Heart left ventricle (tissue), 16 donors: Measurements from ENCODE around the gene ZNF77. TPM values are rescaled to one million over a fixed set of nuclear protein-coding genes. Genes with fewer than 3 reads are reported as not detected.

Source experiments
- ATAC-seq, 4 donors: fragments of 200-7000 bp; cut with Tn5 transposase; one replicate each; pipeline ENCODE4 v1.9.1; 2020 to 2022; ENCODE audit warnings: moderate library complexity in 4 of 4, mild to moderate bottlenecking in 3 of 4, moderate number of reproducible peaks in 1 of 4
- DNase-seq, 5 donors: peaks; one replicate each; pipeline ENCODE4 v3.0.0-alpha.2; 2020
- H3K27ac ChIP-seq, 12 donors: fragments of 200-600 bp; sonication (generic) in 4 of 12; one replicate each; pipeline versions ENCODE4 v1.5.0 to v1.8.0; 2016 to 2022; ENCODE audit warnings: mild to moderate bottlenecking in 2 of 12
- H3K27me3 ChIP-seq, 9 donors: fragments of 200-600 bp; sonication (generic) in 2 of 9; one replicate each; pipeline versions ENCODE4 v1.5.1 to v1.8.0; 2016 to 2022; ENCODE audit warnings: mild to moderate bottlenecking in 3 of 9
- H3K36me3 ChIP-seq, 9 donors: fragments of 200-600 bp; sonication (generic) in 2 of 9; one replicate each; pipeline versions ENCODE4 v1.5.0 to v1.8.0; 2018 to 2022; ENCODE audit warnings: mild to moderate bottlenecking in 2 of 9
- H3K4me1 ChIP-seq, 12 donors: fragments of 200-600 bp; sonication (generic) in 4 of 12; one replicate each; pipeline versions ENCODE4 v1.5.0 to v1.8.0; 2016 to 2022; ENCODE audit warnings: mild to moderate bottlenecking in 3 of 12
- H3K4me3 ChIP-seq, 12 donors: fragments of 200-600 bp; sonication (generic) in 4 of 12; one replicate each; pipeline versions ENCODE4 v1.5.0 to v1.8.0; 2017 to 2022; ENCODE audit warnings: mild to moderate bottlenecking in 9 of 12, moderate library complexity in 4 of 12
- H3K9me3 ChIP-seq, 12 donors: fragments of 200-600 bp; sonication (generic) in 4 of 12; one replicate each; pipeline versions ENCODE4 v1.5.0 to v1.8.0; 2016 to 2022; ENCODE audit warnings: mild to moderate bottlenecking in 1 of 12
- CTCF ChIP-seq, 12 donors: fragments of 200-600 bp; sonication (generic) in 4 of 12; IDR thresholded peaks; one replicate each; pipeline versions ENCODE4 v1.5.0 to v1.8.0; 2018 to 2022; ENCODE audit warnings: antibody characterized with exemption in 12 of 12, mild to moderate bottlenecking in 5 of 12
- POLR2A ChIP-seq, 2 donors: fragments of 450-650 bp; IDR thresholded peaks; one replicate each; pipeline ENCODE4 v1.6.1; 2017; ENCODE audit warnings: antibody characterized with exemption in 2 of 2, mild to moderate bottlenecking in 2 of 2, moderate library complexity in 2 of 2
- WGBS, 4 donors: extraction: QIAGEN DNeasy Blood & Tissue Kit in 2 of 4; methylation state at CpG; one replicate each; pipeline versions ENCODE4 v1.1.5 to v1.1.7; 2013 to 2018; 5-methylcytosine and 5-hydroxymethylcytosine counted together
- intact Hi-C, 10 donors: fragments of 100-400 bp; cut with DNase I; formaldehyde crosslinking; loops; one replicate each; pipeline versions ENCODE4 v1.11.1 to v1.14.2; 2022
- polyA plus RNA-seq, 2 donors: library from polyadenylated mRNA; stranded (reverse); fragments of 200-250 nt; gene quantifications; one replicate each; pipeline ENCODE4 v1.2.3, GENCODE V29; 2013
- total RNA-seq, 9 donors: library from RNA; depleted of rRNA in 2 of 9; stranded (reverse); fragments of >200 nt in 2 of 9; fragmentation: NEBNext Ultra II Directional in 3 of 9; extraction: Animal tissue kit (Norgen Biotek cat#: 25700) in 3 of 9; gene quantifications; one replicate each; pipeline versions ENCODE4 v1.1.0 to v1.2.4, GENCODE V29; 2016 to 2023
- donor health status: ischemic (EF 13 %, LVEDD 7.1; RV severe dilation, severe dysfunction).
- donor health status: healthy with polysubstance abuse.
- donor health status: DM: no; HTN: yes; CAD: no.
- donor health status: DM: no; HTN: no; CAD: no.
- donor health status: ischemic (EF 25% LVEDD 6.9; RV normal size, moderate dysfunction).
- donor health status: ischemic (EF 25% LVEDD 5.7; RV mildly dilated, moderate dysfunction).
- donor health status: healthy.
- donor health status: DM: yes; HTN: yes; CAD: no.
- donor health status: ischemic (EF 35%, LVEDD 5.7; RV mildly dilated, moderate dysfunction).
- donor health status: nonischemic (EF 11% LVEDD 7.7; RV severe dilation, severe dysfunction).
- donor health status: DM: yes; HTN: yes; CAD: no.
- donor health status: PGD.
- donor health status: ischemic (EF 29% LVEDD 5.4; RV normal size, mild dysfunction).
- donor health status: nonischemic (EF 23%, LVEDD 6.1; RV moderate dilation, normal function).

Gene ZNF77
- total and polyA plus RNA-seq, 11 donors: 1.7 to 3.2 (median 2.3) TPM

GRCh38 chr19:2974342-2975041 is 29.7 kb upstream of the ZNF77 start:
- peak in 4 of 5 donors; percentile 59 to 70 (median 66) for DNase-seq
- no peak for TF ChIP-seq POLR2A (IDR thresholded peaks at IDR 0.05)
- peak; percentile 21 to 52 (median 40) for ATAC-seq
- Histone ChIP-seq H3K36me3 (no peaks in the 10 kb centered on the region), H3K27ac (peak overlapping the region; percentile 61 to 93 (median 84)), H3K9me3 (no peaks in the 10 kb centered on the region), H3K4me1 (peaks cover 13 to 81% (median 69%) of the 10 kb centered on the region in 12 donors), H3K4me3 (peak overlapping the region in 1 of 12 donors; percentile 10), H3K27me3 (no peaks in the 10 kb centered on the region)
- 12 to 16% (median 13%) methylated on average over 14 of the region's 14 CpGs for WGBS, 4 donors
- intact Hi-C loops: loop anchor here in 2 of 10 donors (5.0 kb wide), 2 partner anchors 63 to 68 kb away; no protein-coding TSS in a partner anchor

GRCh38 chr19:2973229-2973628 is 28.5 kb upstream of the ZNF77 start:
- no peak for TF ChIP-seq POLR2A (IDR thresholded peaks at IDR 0.05)
- TF ChIP-seq CTCF (IDR thresholded peaks at IDR 0.05): no peak
- peak in 2 of 4 donors; percentile 2 to 4 for ATAC-seq
- no peaks in the 10 kb centered on the region for H3K36me3 ChIP-seq

DNA sequence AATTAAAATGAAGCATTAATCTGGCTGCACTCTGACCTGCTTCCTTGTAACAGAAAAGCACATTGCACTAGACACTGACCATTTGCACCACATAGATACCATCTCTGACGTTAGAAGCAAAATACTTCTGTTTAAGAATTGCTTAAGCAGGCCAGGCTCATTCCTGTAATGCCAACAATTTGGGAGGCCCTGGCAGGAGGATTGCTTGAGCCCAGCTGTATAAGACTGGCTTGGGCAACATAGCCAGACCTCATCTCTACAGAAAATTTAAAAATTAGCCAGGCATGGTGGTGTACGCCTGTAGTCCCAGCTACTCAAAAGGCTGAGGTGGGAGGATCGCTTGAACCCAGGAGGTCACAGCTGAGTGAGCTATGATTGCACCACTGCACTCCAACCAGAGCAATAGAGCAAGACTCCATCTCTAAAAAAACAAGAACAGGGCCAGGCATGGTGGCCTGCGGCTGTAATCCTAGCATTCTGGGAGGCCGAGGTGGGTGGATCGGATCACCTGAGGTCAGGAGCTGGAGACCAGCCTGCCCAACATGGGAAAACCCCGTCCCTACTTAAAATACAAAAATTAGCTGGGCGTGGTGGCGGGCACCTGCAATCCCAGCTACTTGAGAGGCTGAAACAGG is 25.5 kb upstream of the ZNF77 start:
- WGBS, 4 donors: 74 to 83% (median 81%) methylated on average over 9 of the region's 9 CpGs
- Histone ChIP-seq H3K9me3 (no peaks in the 10 kb centered on the region), H3K27me3 (no peaks in the 10 kb centered on the region), H3K36me3 (no peaks in the 10 kb centered on the region), H3K4me3 (no peak overlapping the region), H3K27ac (peak overlapping the region; percentile 65 to 93 (median 84)), H3K4me1 (peaks cover 5 to 72% (median 58%) of the 10 kb centered on the region in 12 donors)
- intact Hi-C loops: loop anchor here in 1 of 10 donors (5.0 kb wide), 1 partner anchor 72 kb away; no protein-coding TSS in a partner anchor
- DNase-seq (no peak), ATAC-seq (peak in 2 of 4 donors; percentile 3 to 4)
- no peak for TF ChIP-seq POLR2A (IDR thresholded peaks at IDR 0.05)
- TF ChIP-seq CTCF (IDR thresholded peaks at IDR 0.05): no peak

More at GRCh38 chr19:2973229-2973628, 28.5 kb upstream of the ZNF77 start:
- H3K9me3 ChIP-seq: no peaks in the 10 kb centered on the region
- peak overlapping the region; percentile 70 to 93 (median 84) for H3K27ac ChIP-seq
- 46 to 57% (median 51%) methylated on average over 8 of the region's 8 CpGs for WGBS, 4 donors
- H3K4me1 ChIP-seq: peaks cover 13 to 94% (median 76%) of the 10 kb centered on the region in 12 donors
- H3K27me3 ChIP-seq: no peaks in the 10 kb centered on the region
- peak in 4 of 5 donors; percentile 52 to 77 (median 67) for DNase-seq
- H3K4me3 ChIP-seq: no peak overlapping the region
- intact Hi-C loops: loop anchor here in 1 of 10 donors (5.0 kb wide), 1 partner anchor 69 kb away; no protein-coding TSS in a partner anchor

DNA sequence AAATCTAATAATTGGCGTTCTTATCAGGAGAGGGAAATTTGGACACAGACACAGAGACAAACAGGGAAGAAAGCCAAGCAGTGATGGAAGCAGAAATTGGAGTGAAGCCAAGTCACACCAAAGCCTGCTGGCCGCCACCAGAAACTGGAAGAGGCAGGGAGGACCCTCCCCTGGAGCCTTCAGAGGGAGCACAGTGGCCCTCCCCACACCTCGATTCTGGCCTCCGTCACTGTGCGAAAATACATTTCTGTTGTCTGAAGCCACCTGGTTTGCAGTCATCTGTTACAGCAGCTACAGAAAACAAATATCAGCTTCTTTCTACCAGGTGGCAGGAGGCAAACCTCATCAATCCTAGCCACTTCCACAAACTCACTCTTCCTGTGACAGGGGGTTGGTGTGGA is 24.3 kb upstream of the ZNF77 start:
- no peaks in the 10 kb centered on the region for H3K27me3 ChIP-seq
- peak in 4 of 5 donors; percentile 76 to 81 (median 79) for DNase-seq
- no peaks in the 10 kb centered on the region for H3K36me3 ChIP-seq
- intact Hi-C loops: loop anchor here in 2 of 10 donors (5.0 to 10.0 kb wide), 2 partner anchors 58 to 106 kb away; partner anchors contain the start of gene TLE2 (in 1 of the 2)
- peaks cover 0 to 62% (median 46%) of the 10 kb centered on the region in 12 donors for H3K4me1 ChIP-seq
- peak overlapping the region; percentile 19 to 78 (median 68) for H3K27ac ChIP-seq
- H3K4me3 ChIP-seq: peak overlapping the region in 4 of 12 donors; percentile 5 to 11 (median 10)
- peak in 1 of 2 donors; percentile 20 for TF ChIP-seq POLR2A (IDR thresholded peaks at IDR 0.05)
- no peak for TF ChIP-seq CTCF (IDR thresholded peaks at IDR 0.05)
- 7 to 19% (median 7%) methylated on average over 5 of the region's 5 CpGs for WGBS, 4 donors
- no peaks in the 10 kb centered on the region for H3K9me3 ChIP-seq
- peak; percentile 52 to 75 (median 64) for ATAC-seq
